Liver (tissue), 9 donors: Measurements from ENCODE around the gene PLA1A. TPM values are rescaled to one million over a fixed set of nuclear protein-coding genes. Genes with fewer than 3 reads are reported as not detected.

Experiments
- DNase-seq: peaks from one replicate; pipeline ENCODE4 v3.0.0-alpha.2; 2017; ENCODE audit warnings: low spot score
- H3K27ac ChIP-seq, 2 donors: one replicate each; pipeline ENCODE4 v1.7.0; 2013; ENCODE audit warnings: inconsistent platforms in 2 of 2, low read length in 2 of 2, control low read depth in 1 of 2, low read depth in 1 of 2, mild to moderate bottlenecking in 1 of 2
- H3K27me3 ChIP-seq, 4 donors: one replicate each; pipeline versions ENCODE4 v1.6.1 to v1.7.0; 2013; ENCODE audit warnings: low read length in 3 of 4, inconsistent platforms in 1 of 4, mild to moderate bottlenecking in 1 of 4, moderate library complexity in 1 of 4; ENCODE audit not compliant: control insufficient read depth in 4 of 4, insufficient read depth in 4 of 4
- H3K36me3 ChIP-seq, 4 donors: one replicate each; pipeline versions ENCODE4 v1.6.1 to v1.7.0; 2013; ENCODE audit warnings: low read length in 3 of 4, mild to moderate bottlenecking in 3 of 4, low read depth in 1 of 4, moderate library complexity in 1 of 4; ENCODE audit not compliant: control insufficient read depth in 4 of 4, insufficient read depth in 3 of 4
- H3K4me1 ChIP-seq, 4 donors: one replicate each; pipeline versions ENCODE4 v1.6.1 to v1.7.0; 2013; ENCODE audit warnings: low read length in 3 of 4, mild to moderate bottlenecking in 3 of 4, moderate library complexity in 1 of 4; ENCODE audit not compliant: control insufficient read depth in 4 of 4, insufficient read depth in 4 of 4
- H3K4me3 ChIP-seq, 3 donors: one replicate each; pipeline versions ENCODE4 v1.6.1 to v1.7.0; 2013; ENCODE audit warnings: low read length in 3 of 3, control low read depth in 1 of 3, low read depth in 1 of 3, mild to moderate bottlenecking in 1 of 3
- H3K9ac ChIP-seq, 2 donors: one replicate each; pipeline ENCODE4 v1.7.0; 2013; ENCODE audit warnings: low read length in 2 of 2, mild to moderate bottlenecking in 2 of 2, moderate library complexity in 2 of 2, control low read depth in 1 of 2, low read depth in 1 of 2
- H3K9me3 ChIP-seq, 4 donors: one replicate each; pipeline versions ENCODE4 v1.6.1 to v1.7.0; 2013; ENCODE audit warnings: low read length in 3 of 4; ENCODE audit not compliant: control insufficient read depth in 4 of 4
- EGR1 ChIP-seq, 2 donors: IDR thresholded peaks; 2 replicates each; pipeline ENCODE4 v1.6.1; 2016 to 2018; ENCODE audit warnings: antibody characterized with exemption in 2 of 2, low read depth in 2 of 2
- FOXA1 ChIP-seq: IDR thresholded peaks from 2 replicates; pipeline ENCODE4 v1.6.1; 2016; ENCODE audit warnings: antibody characterized with exemption
- FOXA2 ChIP-seq: IDR thresholded peaks from 2 replicates; pipeline ENCODE4 v1.6.1; 2016; ENCODE audit warnings: antibody characterized with exemption
- GABPA ChIP-seq, 2 donors: IDR thresholded peaks in 1 of 2; conservative IDR thresholded peaks in 1 of 2; 2 replicates each; pipeline ENCODE4 v1.6.1; 2016; ENCODE audit warnings: antibody characterized with exemption in 2 of 2, mild to moderate bottlenecking in 1 of 2, moderate library complexity in 1 of 2
- HNF4A ChIP-seq, 2 donors: conservative IDR thresholded peaks; 2 replicates each; pipeline ENCODE4 v1.6.1; 2016; ENCODE audit warnings: antibody characterized with exemption in 2 of 2, mild to moderate bottlenecking in 2 of 2
- HNF4G ChIP-seq: IDR thresholded peaks from 2 replicates; pipeline ENCODE4 v1.6.1; 2016; ENCODE audit warnings: antibody characterized with exemption
- JUND ChIP-seq, 2 donors: IDR thresholded peaks; 2 replicates each; pipeline ENCODE4 v1.6.1; 2016; ENCODE audit warnings: antibody characterized with exemption in 2 of 2
- NR2F2 ChIP-seq: IDR thresholded peaks from 2 replicates; pipeline ENCODE4 v1.6.1; 2016; ENCODE audit warnings: antibody characterized with exemption
- RAD21 ChIP-seq, 2 donors: IDR thresholded peaks; 2 replicates each; pipeline ENCODE4 v1.6.1; 2016; ENCODE audit warnings: antibody characterized with exemption in 2 of 2, mild to moderate bottlenecking in 2 of 2
- RXRA ChIP-seq, 2 donors: IDR thresholded peaks; 2 replicates each; pipeline ENCODE4 v1.6.1; 2017 to 2018; ENCODE audit warnings: antibody characterized with exemption in 2 of 2, mild to moderate bottlenecking in 1 of 2
- SP1 ChIP-seq: IDR thresholded peaks from 2 replicates; pipeline ENCODE4 v1.6.1; 2018; ENCODE audit warnings: antibody characterized with exemption, mild to moderate bottlenecking
- TAF1 ChIP-seq: conservative IDR thresholded peaks from 2 replicates; pipeline ENCODE4 v1.6.1; 2016; ENCODE audit warnings: antibody characterized with exemption, mild to moderate bottlenecking
- YY1 ChIP-seq: IDR thresholded peaks from 2 replicates; pipeline ENCODE4 v1.6.1; 2016; ENCODE audit warnings: antibody characterized with exemption, mild to moderate bottlenecking
- WGBS: extraction: QIAGEN DNeasy Blood & Tissue Kit; methylation state at CpG from one replicate; pipeline ENCODE4 v1.1.7; 2013; 5-methylcytosine and 5-hydroxymethylcytosine counted together
- polyA plus RNA-seq, 2 donors: library from polyadenylated mRNA; stranded (reverse) in 1 of 2; unstranded in 1 of 2; fragments of 200-250 nt in 1 of 2; fragments of >200 nt in 1 of 2; fragmentation: Nextera tagmentation in 1 of 2; extraction: Ambion mirVana in 1 of 2; gene quantifications; one replicate each; pipeline versions ENCODE4 v1.2.1 to v1.2.3, GENCODE V29; 2013 to 2015
- total RNA-seq, 2 donors: library from RNA; depleted of rRNA; stranded (reverse); fragments of >200 nt; gene quantifications; one replicate each; pipeline ENCODE4 v1.2.3, GENCODE V29; 2014
- TF ChIP-seq, protein P1 (sequence below): IDR thresholded peaks from 2 replicates; pipeline ENCODE4 v1.6.1; 2016; ENCODE audit warnings: antibody characterized with exemption
- TF ChIP-seq, protein P2 (sequence below): fragments of 150-350 bp; IDR thresholded peaks from 2 replicates; pipeline ENCODE4 v1.5.1; 2017; ENCODE audit warnings: improper control_type of control experiment, low read depth, low read length; ENCODE audit not compliant: missing input control
- TF ChIP-seq, protein P3 (sequence below): IDR thresholded peaks from 2 replicates; pipeline ENCODE4 v1.6.1; 2016; ENCODE audit warnings: antibody characterized with exemption
- TF ChIP-seq, protein P4 (sequence below): IDR thresholded peaks from 2 replicates; pipeline ENCODE4 v1.6.1; 2016; ENCODE audit warnings: antibody characterized with exemption, mild to moderate bottlenecking
- TF ChIP-seq, protein P5 (sequence below): IDR thresholded peaks from 2 replicates; pipeline ENCODE4 v1.6.1; 2016; ENCODE audit warnings: antibody characterized with exemption
- donor health status: healthy.
- donor health status: healthy.
- donor health status: healthy.
- donor health status: healthy.
- donor health status: healthy.

Gene PLA1A
- total and polyA plus RNA-seq, 4 donors, result 6.0 to 63.9 (median 33.0) TPM

DNA sequence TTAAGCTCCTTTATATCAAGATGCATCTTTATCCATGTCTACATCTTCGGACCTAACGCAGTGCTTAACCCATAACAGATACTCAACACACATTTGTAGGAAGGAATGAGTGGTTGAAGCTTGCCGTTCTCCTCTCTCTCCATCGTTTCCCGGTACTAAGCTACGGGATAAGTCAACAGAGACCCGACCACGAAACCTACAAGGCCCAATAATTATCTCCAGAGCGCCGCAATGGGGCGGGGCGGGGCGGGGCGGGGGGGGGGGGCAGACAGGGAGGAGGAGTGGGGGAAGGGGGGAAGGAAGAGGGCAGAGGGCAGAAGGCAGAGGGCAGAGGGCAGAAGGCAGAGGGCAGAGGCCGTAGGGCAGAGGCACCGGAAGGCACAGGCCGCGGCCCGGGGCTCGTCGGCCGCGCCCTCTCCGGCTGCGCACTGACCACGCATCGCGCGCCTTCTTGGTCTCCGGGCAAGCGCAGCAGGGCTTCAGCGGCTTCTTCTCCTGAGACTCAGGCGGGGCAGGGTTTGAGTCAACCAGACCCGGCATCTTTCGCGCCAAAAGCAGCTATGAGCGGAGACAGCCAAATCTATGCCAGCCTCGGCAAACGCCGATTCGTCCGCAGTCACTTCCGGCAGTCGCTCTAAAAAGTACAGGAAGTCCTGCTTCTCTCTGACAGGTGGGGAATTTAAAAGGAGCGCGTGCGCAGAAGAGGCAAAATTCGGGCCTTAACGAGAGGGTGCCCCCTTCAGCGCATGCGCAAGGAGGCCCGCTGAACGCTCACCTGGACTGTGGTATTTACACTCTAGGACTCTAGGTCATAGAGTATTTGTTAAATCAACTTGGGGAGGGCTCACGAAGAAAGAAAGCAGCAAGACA lies 79.3 kb downstream of the PLA1A start, which contains the start of gene COX17:
Gene COX17 (minus strand): TSS at position 636 of the 870 bp plus-strand sequence. CDS start 96 bp downstream, at position 540.
- peak within 1 kb of the TSS; percentile 74 to 77 for H3K9ac ChIP-seq
- under 1% methylated on average over 54 of the region's 54 CpGs for whole genome bisulfite sequencing
- TF ChIP-seq, protein P1, sequence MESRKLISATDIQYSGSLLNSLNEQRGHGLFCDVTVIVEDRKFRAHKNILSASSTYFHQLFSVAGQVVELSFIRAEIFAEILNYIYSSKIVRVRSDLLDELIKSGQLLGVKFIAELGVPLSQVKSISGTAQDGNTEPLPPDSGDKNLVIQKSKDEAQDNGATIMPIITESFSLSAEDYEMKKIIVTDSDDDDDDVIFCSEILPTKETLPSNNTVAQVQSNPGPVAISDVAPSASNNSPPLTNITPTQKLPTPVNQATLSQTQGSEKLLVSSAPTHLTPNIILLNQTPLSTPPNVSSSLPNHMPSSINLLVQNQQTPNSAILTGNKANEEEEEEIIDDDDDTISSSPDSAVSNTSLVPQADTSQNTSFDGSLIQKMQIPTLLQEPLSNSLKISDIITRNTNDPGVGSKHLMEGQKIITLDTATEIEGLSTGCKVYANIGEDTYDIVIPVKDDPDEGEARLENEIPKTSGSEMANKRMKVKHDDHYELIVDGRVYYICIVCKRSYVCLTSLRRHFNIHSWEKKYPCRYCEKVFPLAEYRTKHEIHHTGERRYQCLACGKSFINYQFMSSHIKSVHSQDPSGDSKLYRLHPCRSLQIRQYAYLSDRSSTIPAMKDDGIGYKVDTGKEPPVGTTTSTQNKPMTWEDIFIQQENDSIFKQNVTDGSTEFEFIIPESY, result peak; percentile 65
- peak; percentile 64 to 66 for TF ChIP-seq RXRA (IDR thresholded peaks at IDR 0.05)
- TF ChIP-seq YY1, result peak; percentile 69
- peak; percentile 40 for TF ChIP-seq TAF1
- TF ChIP-seq HNF4A (conservative IDR thresholded peaks at IDR 0.05), result peak; percentile 97 to 98
- TF ChIP-seq, protein P2, sequence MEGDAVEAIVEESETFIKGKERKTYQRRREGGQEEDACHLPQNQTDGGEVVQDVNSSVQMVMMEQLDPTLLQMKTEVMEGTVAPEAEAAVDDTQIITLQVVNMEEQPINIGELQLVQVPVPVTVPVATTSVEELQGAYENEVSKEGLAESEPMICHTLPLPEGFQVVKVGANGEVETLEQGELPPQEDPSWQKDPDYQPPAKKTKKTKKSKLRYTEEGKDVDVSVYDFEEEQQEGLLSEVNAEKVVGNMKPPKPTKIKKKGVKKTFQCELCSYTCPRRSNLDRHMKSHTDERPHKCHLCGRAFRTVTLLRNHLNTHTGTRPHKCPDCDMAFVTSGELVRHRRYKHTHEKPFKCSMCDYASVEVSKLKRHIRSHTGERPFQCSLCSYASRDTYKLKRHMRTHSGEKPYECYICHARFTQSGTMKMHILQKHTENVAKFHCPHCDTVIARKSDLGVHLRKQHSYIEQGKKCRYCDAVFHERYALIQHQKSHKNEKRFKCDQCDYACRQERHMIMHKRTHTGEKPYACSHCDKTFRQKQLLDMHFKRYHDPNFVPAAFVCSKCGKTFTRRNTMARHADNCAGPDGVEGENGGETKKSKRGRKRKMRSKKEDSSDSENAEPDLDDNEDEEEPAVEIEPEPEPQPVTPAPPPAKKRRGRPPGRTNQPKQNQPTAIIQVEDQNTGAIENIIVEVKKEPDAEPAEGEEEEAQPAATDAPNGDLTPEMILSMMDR, result no peak
- TF ChIP-seq, protein P3, sequence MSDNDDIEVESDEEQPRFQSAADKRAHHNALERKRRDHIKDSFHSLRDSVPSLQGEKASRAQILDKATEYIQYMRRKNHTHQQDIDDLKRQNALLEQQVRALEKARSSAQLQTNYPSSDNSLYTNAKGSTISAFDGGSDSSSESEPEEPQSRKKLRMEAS, result peak; percentile 79
- TF ChIP-seq HNF4G, result peak; percentile 79
- peak; percentile 62 for TF ChIP-seq SP1
- TF ChIP-seq EGR1 (IDR thresholded peaks at IDR 0.05; ENCODE audit: low read depth in 2 of 2), result no peak
- TF ChIP-seq, protein P4, sequence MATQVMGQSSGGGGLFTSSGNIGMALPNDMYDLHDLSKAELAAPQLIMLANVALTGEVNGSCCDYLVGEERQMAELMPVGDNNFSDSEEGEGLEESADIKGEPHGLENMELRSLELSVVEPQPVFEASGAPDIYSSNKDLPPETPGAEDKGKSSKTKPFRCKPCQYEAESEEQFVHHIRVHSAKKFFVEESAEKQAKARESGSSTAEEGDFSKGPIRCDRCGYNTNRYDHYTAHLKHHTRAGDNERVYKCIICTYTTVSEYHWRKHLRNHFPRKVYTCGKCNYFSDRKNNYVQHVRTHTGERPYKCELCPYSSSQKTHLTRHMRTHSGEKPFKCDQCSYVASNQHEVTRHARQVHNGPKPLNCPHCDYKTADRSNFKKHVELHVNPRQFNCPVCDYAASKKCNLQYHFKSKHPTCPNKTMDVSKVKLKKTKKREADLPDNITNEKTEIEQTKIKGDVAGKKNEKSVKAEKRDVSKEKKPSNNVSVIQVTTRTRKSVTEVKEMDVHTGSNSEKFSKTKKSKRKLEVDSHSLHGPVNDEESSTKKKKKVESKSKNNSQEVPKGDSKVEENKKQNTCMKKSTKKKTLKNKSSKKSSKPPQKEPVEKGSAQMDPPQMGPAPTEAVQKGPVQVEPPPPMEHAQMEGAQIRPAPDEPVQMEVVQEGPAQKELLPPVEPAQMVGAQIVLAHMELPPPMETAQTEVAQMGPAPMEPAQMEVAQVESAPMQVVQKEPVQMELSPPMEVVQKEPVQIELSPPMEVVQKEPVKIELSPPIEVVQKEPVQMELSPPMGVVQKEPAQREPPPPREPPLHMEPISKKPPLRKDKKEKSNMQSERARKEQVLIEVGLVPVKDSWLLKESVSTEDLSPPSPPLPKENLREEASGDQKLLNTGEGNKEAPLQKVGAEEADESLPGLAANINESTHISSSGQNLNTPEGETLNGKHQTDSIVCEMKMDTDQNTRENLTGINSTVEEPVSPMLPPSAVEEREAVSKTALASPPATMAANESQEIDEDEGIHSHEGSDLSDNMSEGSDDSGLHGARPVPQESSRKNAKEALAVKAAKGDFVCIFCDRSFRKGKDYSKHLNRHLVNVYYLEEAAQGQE, result peak; percentile 76
- TF ChIP-seq NR2F2, result peak; percentile 91
- peak; percentile 37 to 39 for TF ChIP-seq RAD21 (IDR thresholded peaks at IDR 0.05)
- peak; percentile 87 for TF ChIP-seq FOXA1
- TF ChIP-seq FOXA2, result peak; percentile 91
- TF ChIP-seq, protein P5, sequence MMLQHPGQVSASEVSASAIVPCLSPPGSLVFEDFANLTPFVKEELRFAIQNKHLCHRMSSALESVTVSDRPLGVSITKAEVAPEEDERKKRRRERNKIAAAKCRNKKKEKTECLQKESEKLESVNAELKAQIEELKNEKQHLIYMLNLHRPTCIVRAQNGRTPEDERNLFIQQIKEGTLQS, result no peak
- TF ChIP-seq JUND (IDR thresholded peaks at IDR 0.05), result peak in 1 of 2 donors; percentile 60
- TF ChIP-seq GABPA (IDR thresholded peaks at IDR 0.05 in 1 of 2, conservative IDR thresholded peaks at IDR 0.05 in 1 of 2), result peak; percentile 82 to 93
- no peaks in the 10 kb centered on the region for H3K9me3 ChIP-seq
- peak; percentile 92 for DNase-seq
- peaks cover 0 to 20% (median 14%) of the 10 kb centered on the region in 4 donors for H3K4me1 ChIP-seq
- no peaks in the 10 kb centered on the region for H3K27me3 ChIP-seq
- H3K36me3 ChIP-seq, result peaks cover 6 to 18% (median 13%) of the 10 kb centered on the region in 4 donors
- H3K27ac ChIP-seq, result peak within 1 kb of the TSS; percentile 93 to 95
- peak within 1 kb of the TSS; percentile 65 to 95 (median 89) for H3K4me3 ChIP-seq
